HG02973 (cell line): ENCODE data around the gene U2AF1L4.

ENCODE experiments used
- ATAC-seq: cut with Tn5 transposase; IDR thresholded peaks from one replicate; pipeline ENCODE4 v1.9.1; 2021; ENCODE audit warnings: moderate library complexity; ENCODE audit not compliant: unreplicated experiment

U2AF1L4 gene

DNA sequence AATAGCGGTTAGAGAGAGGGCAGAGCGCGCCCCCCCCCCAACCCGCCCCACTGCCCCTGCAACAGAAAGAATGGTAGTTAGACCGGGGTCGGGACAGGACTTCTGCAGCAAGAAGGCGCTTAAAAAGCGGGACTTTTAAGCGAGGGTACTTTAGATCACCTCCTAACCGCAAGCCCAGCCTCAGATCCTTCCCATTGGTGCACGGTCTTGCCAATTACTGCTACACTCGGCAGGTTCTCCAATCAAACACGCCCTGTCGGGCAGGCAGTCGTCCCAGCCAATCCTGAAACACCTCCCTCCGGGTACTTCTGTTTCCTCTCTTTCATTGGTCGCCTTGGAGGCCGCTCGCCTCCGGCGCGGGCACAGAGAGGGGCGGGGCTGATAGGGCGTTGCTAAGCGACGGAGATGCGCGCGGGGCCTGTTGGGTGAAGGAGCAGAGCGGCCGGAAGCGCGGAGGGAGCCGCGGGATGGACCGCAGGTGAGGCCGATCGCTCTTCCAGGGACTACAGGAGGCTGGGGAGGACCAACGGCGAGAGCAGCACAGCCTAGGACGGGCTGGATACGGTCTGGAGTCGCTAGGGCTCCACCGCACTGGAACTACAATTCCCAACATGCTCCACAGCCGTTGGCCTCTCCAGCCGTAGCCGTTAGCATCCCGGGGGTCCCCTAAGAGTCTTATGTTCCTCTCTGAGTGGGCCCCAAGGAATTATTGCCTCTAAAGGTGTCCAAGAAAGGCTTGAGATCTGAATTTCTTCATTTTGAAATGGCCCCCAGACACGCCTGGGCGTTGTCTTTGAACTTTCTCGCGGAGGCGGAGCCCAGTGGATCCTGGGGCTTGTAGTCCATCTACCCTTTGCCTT lies 12.8 kb upstream of the U2AF1L4 start, which contains the start of gene PROSER3:
TSS of gene PROSER3 (plus strand) at position 428 of the 860 bp plus-strand sequence. CDS start at position 468, 40 bp downstream.
- peak; percentile 89 for ATAC-seq

DNA sequence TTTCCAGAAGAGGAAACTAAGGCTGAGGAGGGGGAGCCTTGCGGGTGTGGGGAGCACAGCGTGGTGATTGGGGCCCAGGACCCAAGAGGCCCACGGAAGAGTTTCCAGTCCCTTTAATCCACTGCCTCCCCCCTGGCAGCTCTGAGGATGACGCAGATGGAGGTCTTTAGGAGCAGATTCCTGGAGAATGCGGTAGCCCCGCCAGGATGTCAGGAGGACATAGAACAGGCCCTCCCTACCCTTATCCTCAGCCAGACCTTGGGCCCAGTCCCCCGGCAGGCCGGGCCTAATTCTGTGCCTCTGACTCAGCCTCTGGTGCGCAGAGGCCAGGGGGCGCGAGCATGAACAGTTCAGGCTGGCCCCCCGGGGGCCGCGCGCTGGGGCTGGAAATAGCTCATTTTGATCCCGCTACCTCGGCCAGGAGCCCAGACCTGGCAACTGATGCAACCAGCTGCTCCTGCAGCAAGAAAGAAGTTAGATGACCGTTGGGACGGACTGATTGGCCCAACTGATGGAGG lies 12.1 kb upstream of the U2AF1L4 start:
- no peak for ATAC-seq

DNA sequence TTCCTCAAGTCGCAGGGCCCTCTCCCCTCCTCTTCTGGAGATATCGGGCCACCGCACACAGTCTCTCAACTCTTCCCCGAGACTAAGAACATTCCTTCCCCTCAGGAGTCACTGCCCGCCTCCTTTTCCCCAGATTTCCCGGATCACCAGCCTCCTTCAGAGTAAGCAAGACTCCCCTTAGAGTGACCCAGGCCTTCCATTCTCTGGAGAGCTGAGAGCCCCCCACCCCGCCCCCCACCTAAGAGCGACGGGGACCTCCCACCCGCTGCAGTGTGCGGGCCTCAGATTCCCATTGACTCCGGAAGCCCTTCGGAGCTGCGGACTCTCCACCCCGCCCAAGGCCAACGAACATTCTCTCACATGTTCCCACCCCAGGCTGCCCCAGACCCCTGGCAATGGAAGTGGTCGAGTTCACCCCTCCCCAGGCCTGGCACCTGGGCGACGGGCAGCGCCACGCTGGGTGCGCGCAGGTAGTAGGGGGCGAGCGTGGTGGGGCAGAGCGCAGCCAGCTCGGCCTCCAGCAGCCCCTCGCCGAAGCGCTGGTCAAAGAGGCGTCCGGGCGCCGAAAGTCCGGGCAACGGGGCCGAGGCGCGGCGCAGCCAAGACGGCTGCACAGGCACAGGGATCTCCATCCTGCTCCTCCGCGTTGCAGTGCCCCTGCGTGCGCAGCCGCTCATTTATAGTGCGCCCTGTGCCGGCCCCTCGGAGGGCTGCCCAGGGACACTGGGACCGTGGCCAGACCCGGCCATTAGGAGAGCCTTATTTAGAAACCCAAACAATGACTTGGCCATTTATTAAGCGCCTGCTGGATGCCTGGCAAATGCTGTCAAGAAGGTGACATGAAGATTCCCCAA lies 11.4 kb upstream of the U2AF1L4 start, which contains the start of gene HSPB6:
TSS of gene HSPB6 (minus strand) at position 653 of the 854 bp plus-strand sequence. CDS start at position 632, 21 bp downstream.
- ATAC-seq, result no peak

DNA sequence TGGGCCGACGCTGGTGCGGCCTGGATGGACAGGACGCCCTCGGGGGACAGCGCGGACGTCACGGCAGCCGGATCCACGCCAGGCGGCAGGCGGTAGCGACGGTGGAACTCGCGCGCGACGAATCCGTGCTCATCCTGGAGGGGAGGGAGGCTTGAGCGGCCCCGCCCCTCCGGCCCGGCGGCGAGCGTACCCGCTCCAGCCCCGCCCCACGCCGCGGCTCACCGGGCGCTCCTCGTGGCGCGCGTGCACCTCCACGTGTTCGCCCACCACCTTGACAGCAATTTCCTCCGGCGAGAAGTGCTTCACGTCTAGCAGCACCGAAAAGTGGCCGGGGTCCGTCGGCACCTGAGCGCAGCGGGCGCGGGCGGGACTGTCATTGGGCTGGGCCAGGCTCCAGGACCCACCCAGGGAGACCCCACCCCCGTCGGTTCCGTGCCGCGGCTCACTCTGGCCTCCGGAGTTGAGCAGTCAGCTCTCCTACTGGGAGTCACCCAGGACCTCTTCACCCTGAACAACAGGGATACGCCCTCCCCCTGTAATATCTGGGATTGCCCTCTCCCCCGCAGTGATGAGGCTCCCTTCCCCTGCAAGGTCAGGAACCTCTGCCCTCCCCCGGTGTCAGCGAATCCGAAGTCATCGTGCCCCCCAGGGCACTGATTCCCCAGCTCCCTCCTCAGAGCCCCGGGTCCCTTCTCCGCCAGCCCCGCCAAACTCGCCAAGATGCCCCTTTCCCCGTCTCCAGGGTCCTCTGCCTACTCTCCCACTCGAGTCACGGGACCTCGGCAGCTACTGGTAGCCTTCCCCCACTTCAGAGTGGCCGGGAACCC lies 10.5 kb upstream of the U2AF1L4 start:
- ATAC-seq, result no peak

- ATAC-seq, result no peak
Observed at GRCh38 chr19:35755131-35755549, 9.9 kb upstream of the U2AF1L4 start.

DNA sequence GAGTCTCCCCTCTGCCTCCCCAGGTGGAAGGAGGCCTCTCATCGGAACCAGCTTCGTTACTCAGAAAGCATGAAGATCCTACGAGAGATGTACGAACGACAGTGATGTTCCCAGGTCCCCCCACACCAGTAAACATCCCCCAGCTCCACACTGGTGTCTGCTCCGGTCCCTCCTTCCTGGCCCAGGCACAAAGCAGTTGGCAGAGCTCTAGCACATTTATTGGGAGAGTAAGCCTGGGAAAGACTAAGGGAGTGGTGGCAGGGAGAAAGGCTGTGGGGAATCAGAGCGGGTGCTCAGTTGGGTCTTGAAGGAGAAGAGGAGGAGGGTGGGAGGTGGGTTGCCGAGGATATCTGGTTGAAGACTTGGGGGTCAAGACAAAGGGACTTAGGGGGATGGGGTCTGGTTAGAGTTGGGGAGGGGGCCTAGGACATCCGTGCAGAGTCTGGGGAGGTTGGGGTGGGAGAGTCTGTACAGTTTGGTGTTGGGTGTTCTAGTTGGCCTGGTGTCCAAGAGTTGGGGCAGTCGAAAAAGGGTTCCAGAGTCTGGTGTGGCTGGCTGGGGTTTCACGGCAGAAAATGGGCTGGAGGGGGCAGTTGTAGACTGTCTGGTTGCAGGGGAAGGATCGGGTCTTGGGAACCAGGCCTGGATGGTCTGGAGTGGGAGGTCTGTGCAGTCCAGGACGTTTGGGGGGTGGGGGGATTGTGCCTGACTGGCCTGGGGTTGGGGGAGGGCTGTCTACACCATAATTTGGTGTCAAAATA lies 9.3 kb upstream of the U2AF1L4 start:
- no peak for ATAC-seq

GRCh38 chr19:35753634-35754369 lies 8.6 kb upstream of the U2AF1L4 start:
- ATAC-seq, result no peak

DNA sequence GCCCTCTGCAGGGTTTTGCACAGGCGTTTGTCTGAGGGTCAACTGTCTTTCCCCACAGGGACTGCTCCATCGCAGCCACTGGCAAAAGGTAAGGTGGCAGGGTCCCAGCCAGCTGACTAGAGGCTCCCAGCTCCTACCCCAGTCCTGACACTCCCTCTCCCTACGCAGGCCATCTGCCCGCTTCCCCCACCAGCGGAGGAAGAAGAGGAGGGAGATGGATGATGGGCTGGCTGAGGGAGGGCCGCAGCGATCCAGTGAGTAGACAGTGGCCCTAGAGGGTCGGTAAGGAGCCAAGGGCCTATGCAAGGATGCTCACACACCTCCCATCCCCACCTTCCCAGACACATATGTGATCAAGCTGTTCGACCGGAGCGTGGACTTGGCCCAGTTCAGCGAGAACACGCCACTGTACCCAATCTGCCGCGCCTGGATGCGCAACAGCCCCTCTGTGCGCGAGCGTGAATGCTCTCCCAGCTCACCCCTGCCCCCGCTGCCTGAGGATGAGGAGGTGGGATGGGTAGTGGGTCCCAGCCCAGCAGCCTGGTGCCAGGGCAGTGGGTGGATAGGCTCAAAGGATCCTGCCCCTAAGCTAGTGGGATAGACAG lies 7.6 kb upstream of the U2AF1L4 start:
- ATAC-seq, result no peak

GRCh38 chr19:35751839-35752745 lies 6.9 kb upstream of the U2AF1L4 start:
- ATAC-seq, result no peak

DNA sequence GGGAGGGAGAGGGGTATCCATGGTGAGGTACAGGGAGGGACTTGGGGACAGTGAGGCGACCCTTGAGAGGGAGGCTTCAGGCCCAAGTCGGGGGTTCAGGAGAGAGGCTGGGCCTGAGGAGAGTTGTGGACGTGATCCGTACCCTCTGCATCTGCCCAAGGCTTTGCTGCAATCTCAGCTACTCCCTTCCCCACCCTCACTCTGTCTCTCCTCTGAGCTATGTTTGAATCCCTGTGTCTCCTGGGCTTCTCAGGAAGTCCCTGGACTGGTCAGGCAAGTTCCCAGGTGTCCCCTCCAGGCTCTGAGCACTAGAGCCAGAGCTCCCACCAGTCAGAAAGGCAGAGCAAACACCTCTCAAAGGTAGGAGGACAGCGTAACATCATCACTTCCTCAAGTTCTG lies 4.9 kb upstream of the U2AF1L4 start:
- no peak for ATAC-seq

- ATAC-seq, result peak; percentile 59
Observed at GRCh38 chr19:35748106-35749020, 3.1 kb upstream of the U2AF1L4 start, which contains the start of gene LIN37. LIN37 (plus strand) TSS chr19:35748576; CDS start chr19:35748725, 149 bp downstream.

GRCh38 chr19:35746531-35746930 lies 1.3 kb upstream of the U2AF1L4 start:
- no peak for ATAC-seq

DNA sequence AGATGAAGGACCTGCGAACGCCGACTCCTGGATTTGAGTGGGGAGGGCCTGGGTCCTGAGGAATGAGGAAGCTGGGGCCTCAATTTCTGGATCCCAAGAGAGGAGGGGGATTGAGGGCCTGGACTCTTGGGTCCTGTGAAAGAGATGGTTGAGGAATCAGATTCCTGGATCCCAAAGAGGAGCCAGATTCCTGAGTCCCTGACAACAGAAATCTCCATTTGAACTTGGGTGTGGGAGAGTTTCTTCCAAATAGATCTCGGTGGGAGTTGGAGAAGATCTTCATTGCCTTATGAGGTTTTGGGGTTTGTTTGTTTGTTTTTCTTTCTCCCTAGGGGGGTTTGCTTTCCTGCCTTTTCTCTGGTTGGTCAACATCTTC lies 857 bp upstream of the U2AF1L4 start:
- ATAC-seq, result no peak

DNA sequence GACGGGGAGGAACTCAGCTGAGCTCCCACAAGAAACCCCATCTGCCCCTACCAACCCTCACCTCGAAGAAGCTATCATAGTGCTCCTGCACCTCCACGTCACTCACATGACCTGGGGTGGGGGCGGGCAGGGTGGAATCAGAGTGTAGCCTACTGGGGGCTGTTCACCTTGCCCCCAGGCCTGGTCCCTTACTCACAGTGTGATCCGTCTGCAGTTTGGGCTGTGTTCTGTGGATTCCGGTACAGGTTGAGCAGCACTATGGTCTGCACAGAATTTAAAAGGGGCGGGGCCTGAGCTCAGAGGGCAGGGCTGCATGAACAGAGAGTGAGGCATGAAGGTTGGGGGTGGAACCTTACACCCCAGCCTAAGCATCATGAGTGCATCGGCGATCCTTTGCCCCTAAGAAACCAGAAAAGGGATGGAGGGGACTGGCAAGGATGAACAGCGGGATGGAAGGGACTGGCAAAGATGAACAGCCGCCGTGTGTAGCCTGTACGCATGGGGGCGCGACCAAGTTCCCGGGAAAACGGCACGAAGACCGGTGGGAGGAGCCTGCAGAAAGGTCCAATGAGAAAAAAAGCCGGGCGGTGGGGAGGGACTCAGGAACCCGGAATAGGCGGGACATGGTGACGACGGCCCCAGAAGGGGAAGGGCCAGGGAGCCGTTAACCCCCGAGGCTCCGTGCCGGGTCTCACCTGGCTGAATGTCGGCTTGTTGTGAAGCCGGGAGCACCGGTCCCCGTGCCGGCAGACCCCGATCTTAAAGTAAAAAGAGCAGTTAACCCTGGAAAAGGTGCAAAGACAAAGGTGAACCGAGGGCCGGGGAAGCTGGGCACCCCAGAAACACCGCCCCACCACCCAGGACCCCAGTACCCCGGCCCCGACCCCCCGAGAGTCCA lies 539 bp downstream of the U2AF1L4 start:
- ATAC-seq, result peak; percentile 31

DNA sequence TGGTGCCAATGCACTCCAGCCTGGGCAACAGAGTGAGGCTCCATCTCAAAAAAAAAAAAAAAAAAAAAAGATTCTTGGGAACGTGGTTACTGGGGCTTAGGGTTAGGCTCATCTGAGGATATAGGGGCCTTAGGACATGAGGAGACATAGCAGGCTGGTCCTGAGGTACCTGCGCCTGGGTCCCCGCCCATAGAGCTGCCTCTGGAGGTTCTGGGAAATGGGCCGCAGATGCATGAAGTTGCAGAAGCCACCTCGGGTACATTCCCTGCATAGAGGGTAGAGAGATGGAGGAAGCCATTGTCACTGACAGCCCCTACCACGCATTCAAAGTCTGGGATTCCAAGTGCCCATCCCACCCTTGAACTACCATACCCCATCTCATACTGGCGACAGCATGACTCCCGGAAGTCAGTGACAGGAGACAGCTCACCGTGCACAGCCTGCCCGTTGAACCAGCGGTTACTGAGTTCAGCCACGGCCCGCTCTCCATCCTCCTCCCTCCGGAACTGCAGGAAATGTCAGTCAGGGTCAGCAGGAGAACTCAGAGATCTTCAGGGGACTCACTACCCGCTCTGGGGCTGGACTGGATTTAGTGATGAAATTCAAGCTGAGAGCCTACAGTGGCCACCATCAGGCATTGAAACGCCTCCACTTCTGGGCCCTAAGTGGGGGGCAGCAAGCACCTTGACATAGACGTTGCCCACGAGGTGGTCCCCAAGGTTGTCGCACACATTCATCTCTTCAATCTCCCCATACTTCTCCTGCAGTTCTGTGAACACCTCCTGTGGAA lies 1.4 kb downstream of the U2AF1L4 start:
- no peak for ATAC-seq
